GM23338 (cell line): ENCODE results near the gene ZNF550. TPM values are rescaled to one million over a fixed set of nuclear protein-coding genes. Genes with fewer than 3 reads are reported as not detected.
A peak's percentile ranks its signal among the peaks of the same experiment; 100 is the strongest.

Experiments
- ATAC-seq: fragments of 200-7000 bp; cut with Tn5 transposase; 3 replicates; pipeline ENCODE4 v1.9.1; 2020
- DNase-seq: peaks from one replicate; pipeline ENCODE4 v3.0.0-alpha.2; 2015; ENCODE audit warnings: low spot score
- H2AFZ ChIP-seq: fragments of 200-600 bp; sonication (generic); 2 replicates; pipeline ENCODE4 v1.8.0; 2016; ENCODE audit warnings: antibody characterized with exemption, mild to moderate bottlenecking, moderate library complexity
- H3F3A ChIP-seq: fragments of 200-600 bp; sonication (generic); replicated peaks from 2 replicates; pipeline ENCODE4 v1.8.0; 2017; ENCODE audit warnings: antibody characterized with exemption, mixed run types, low read depth
- H3K27ac ChIP-seq: fragments of 200-600 bp; sonication (generic); 2 replicates; pipeline ENCODE4 v1.6.1; 2016; ENCODE audit warnings: low read depth
- H3K27me3 ChIP-seq: fragments of 200-600 bp; sonication (generic); 2 replicates; pipeline ENCODE4 v1.8.0; 2016; ENCODE audit warnings: mild to moderate bottlenecking, mixed run types, moderate library complexity; ENCODE audit not compliant: insufficient read depth
- H3K36me3 ChIP-seq: fragments of 200-600 bp; sonication (generic); 2 replicates; pipeline ENCODE4 v1.8.0; 2016; ENCODE audit warnings: mild to moderate bottlenecking; ENCODE audit not compliant: insufficient read depth
- H3K4me1 ChIP-seq: fragments of 200-600 bp; sonication (generic); 2 replicates; pipeline ENCODE4 v1.8.0; 2016; ENCODE audit warnings: mild to moderate bottlenecking, moderate library complexity; ENCODE audit not compliant: insufficient read depth
- H3K4me2 ChIP-seq: fragments of 200-600 bp; sonication (generic); 2 replicates; pipeline ENCODE4 v1.7.1; 2017; ENCODE audit warnings: mixed run types
- H3K4me3 ChIP-seq: fragments of 200-600 bp; sonication (generic); 2 replicates; pipeline ENCODE4 v1.6.1; 2016; ENCODE audit warnings: mixed run types
- H3K79me2 ChIP-seq: fragments of 200-600 bp; sonication (generic); replicated peaks from 2 replicates; pipeline ENCODE4 v1.8.0; 2017; ENCODE audit warnings: mild to moderate bottlenecking; ENCODE audit not compliant: insufficient read depth
- H3K9me2 ChIP-seq: fragments of 200-600 bp; sonication (generic); 2 replicates; pipeline ENCODE4 v1.8.0; 2017; ENCODE audit not compliant: insufficient read depth
- H4K20me1 ChIP-seq: fragments of 200-600 bp; sonication (generic); replicated peaks from 2 replicates; pipeline ENCODE4 v1.8.0; 2017; ENCODE audit warnings: mild to moderate bottlenecking; ENCODE audit not compliant: insufficient read depth
- H3K27ac Mint-ChIP-seq: 2 replicates; pipeline ENCODE4 v1.8.0; 2020; ENCODE audit warnings: inconsistent platforms, mild to moderate bottlenecking, moderate library complexity, mixed read lengths
- H3K27me3 Mint-ChIP-seq: 3 replicates; pipeline ENCODE4 v1.8.0; 2022; ENCODE audit warnings: low read depth, mild to moderate bottlenecking, moderate library complexity, mixed read lengths, inconsistent platforms; ENCODE audit not compliant: insufficient read depth, poor library complexity
- H3K36me3 Mint-ChIP-seq: 3 replicates; pipeline ENCODE4 v1.8.0; 2021; ENCODE audit warnings: low read depth, mild to moderate bottlenecking, inconsistent platforms, moderate library complexity, mixed read lengths
- H3K4me1 Mint-ChIP-seq: 3 replicates; pipeline ENCODE4 v1.8.0; 2020; ENCODE audit warnings: mild to moderate bottlenecking, inconsistent platforms, mixed read lengths
- H3K4me3 Mint-ChIP-seq: 3 replicates; pipeline ENCODE4 v1.8.0; 2021; ENCODE audit warnings: moderate library complexity, mild to moderate bottlenecking, inconsistent platforms, mixed read lengths
- H3K9me3 Mint-ChIP-seq: 3 replicates; pipeline ENCODE4 v1.8.0; 2020; ENCODE audit warnings: moderate library complexity, mild to moderate bottlenecking, inconsistent platforms, mixed read lengths
- CREB1 ChIP-seq: fragments of 250-450 bp; sonication (Bioruptor Pico); IDR thresholded peaks from 2 replicates; pipeline ENCODE4 v1.5.0; 2020; ENCODE audit warnings: low read depth, mild to moderate bottlenecking, moderate library complexity
- CTCF ChIP-seq, 2 experiments: fragments of 200-600 bp in 1 of 2; sonication (generic) in 1 of 2; conservative IDR thresholded peaks; 2 replicates each; pipeline versions ENCODE4 v1.5.1 to v1.6.1; 2016 to 2017; ENCODE audit warnings: antibody characterized with exemption in 2 of 2, low read depth in 2 of 2, mild to moderate bottlenecking in 2 of 2, moderate library complexity in 1 of 2
- ETS1 ChIP-seq: IDR thresholded peaks from 2 replicates; pipeline ENCODE4 v1.6.1; 2016; ENCODE audit warnings: antibody characterized with exemption
- EZH2 ChIP-seq: fragments of 200-600 bp; sonication (generic); IDR thresholded peaks from one replicate; pipeline ENCODE4 v1.8.0; 2017; ENCODE audit warnings: antibody characterized with exemption, mild to moderate bottlenecking, low read depth; ENCODE audit not compliant: unreplicated experiment
- EZH2phosphoT487 ChIP-seq: fragments of 200-600 bp; sonication (generic); IDR thresholded peaks from one replicate; pipeline ENCODE4 v1.8.1; 2018; ENCODE audit warnings: antibody characterized with exemption; ENCODE audit not compliant: unreplicated experiment
- NANOG ChIP-seq: IDR thresholded peaks from 2 replicates; pipeline ENCODE4 v1.6.1; 2016; ENCODE audit warnings: antibody characterized with exemption, borderline replicate concordance
- POLR2AphosphoS5 ChIP-seq: IDR thresholded peaks from 2 replicates; pipeline ENCODE4 v1.6.1; 2016; ENCODE audit warnings: antibody characterized with exemption, low read depth
- STAT1 ChIP-seq: IDR thresholded peaks from one replicate; pipeline ENCODE4 v1.6.1; 2016; ENCODE audit warnings: antibody characterized with exemption; ENCODE audit not compliant: unreplicated experiment
- ZNF114 ChIP-seq: fragments of 250-450 bp; sonication (Bioruptor Pico); IDR thresholded peaks from 2 replicates; pipeline ENCODE4 v1.5.0; 2020; ENCODE audit warnings: mild to moderate bottlenecking, moderate library complexity
- ZNF331 ChIP-seq: fragments of 250-450 bp; sonication (Bioruptor Pico); IDR thresholded peaks from 2 replicates; pipeline ENCODE4 v1.5.0; 2020; ENCODE audit warnings: low read depth, mild to moderate bottlenecking, moderate library complexity
- ZNF462 ChIP-seq: fragments of 250-450 bp; sonication (Bioruptor Pico); IDR thresholded peaks from 2 replicates; pipeline ENCODE4 v1.5.0; 2020; ENCODE audit warnings: mild to moderate bottlenecking, moderate library complexity
- polyA plus RNA-seq: library from polyadenylated mRNA; unstranded; fragments of >200 nt; fragmentation: Nextera tagmentation; extraction: Ambion mirVana; gene quantifications from 2 replicates; pipeline ENCODE4 v1.2.1, GENCODE V29; 2016
- total RNA-seq: library from RNA; depleted of rRNA; stranded (reverse); fragments of >200 nt; shearing (Covaris generic); gene quantifications from 2 replicates; pipeline ENCODE4 v1.2.3, GENCODE V29; 2014

Gene ZNF550
- total and polyA plus RNA-seq, 2 experiments from 2014 or later, result 5.7 to 14.7 TPM

- no peak within 1 kb of the TSS for H3K27ac Mint-ChIP-seq
- H3K4me1 Mint-ChIP-seq, result peaks cover 3% of the 10 kb centered on the region; the same call in 2 of the 3 replicates
- H3K36me3 Mint-ChIP-seq, result peaks cover 31% of the 10 kb centered on the region
- no peaks in the 10 kb centered on the region for H4K20me1 ChIP-seq
- peak; percentile 100 for ATAC-seq
- H3K27ac ChIP-seq, result no peak within 1 kb of the TSS
- no peaks in the 10 kb centered on the region for H3F3A ChIP-seq
- H3K4me2 ChIP-seq, result peak within 1 kb of the TSS; percentile 94
- peaks cover 5% of the 10 kb centered on the region for H3K27me3 Mint-ChIP-seq
- no peaks in the 10 kb centered on the region for H3K36me3 ChIP-seq
- H2AFZ ChIP-seq, result peak within 1 kb of the TSS; percentile 99
- H3K79me2 ChIP-seq, result peaks cover 16% of the 10 kb centered on the region; the same call in 1 of the 2 replicates
- no peaks in the 10 kb centered on the region for H3K4me1 ChIP-seq
- H3K27me3 ChIP-seq, result no peaks in the 10 kb centered on the region
- peak within 1 kb of the TSS; percentile 82 for H3K4me3 Mint-ChIP-seq
- peak; percentile 97 for DNase-seq
- peak within 1 kb of the TSS; percentile 96 for H3K4me3 ChIP-seq
- H3K9me2 ChIP-seq, result 0 out of 2 replicates have a peak, but pooled peaks cover 6% of the 10 kb centered on the region
- peaks cover 3% of the 10 kb centered on the region; the same call in 2 of the 3 replicates for H3K9me3 Mint-ChIP-seq
- TF ChIP-seq ZNF114 (CRISPR knock-in tag) (no peak), CTCF (conservative IDR thresholded peaks at IDR 0.05; ENCODE audit: low read depth in 2 of 2) (no peak), CREB1 (CRISPR knock-in tag) (peak; percentile 50; the same call in 1 of the 2 replicates), ZNF331 (CRISPR knock-in tag) (no peak), ETS1 (peak; percentile 91), STAT1 (no peak), EZH2 (no peak), EZH2phosphoT487 (no peak), ZNF462 (CRISPR knock-in tag) (no peak), NANOG (0 out of 2 replicates have a peak, but pooled peaks have one; percentile 4), POLR2AphosphoS5 (peak; percentile 63)
Measured at GRCh38 chr19:57599761-57600383, 40.2 kb upstream of the ZNF550 start, which contains the start of gene ZNF530. TSS of gene ZNF530 (plus strand) at chr19:57599885. CDS start at chr19:57604346, 4,461 bp downstream.
